A549 (cell line): ENCODE data around the gene PLCH1. TPM values are rescaled to one million over a fixed set of nuclear protein-coding genes. Genes with fewer than 3 reads are reported as not detected.

ENCODE experiments used
- ATAC-seq, 2 experiments: fragments of 200-7000 bp in 1 of 2; fragments of >200 bp in 1 of 2; cut with Nextera tagmentation in 1 of 2; cut with Tn5 transposase in 1 of 2; 3 replicates each; pipeline versions ENCODE4 v1.8.0 to v1.9.1; 2018 to 2020; ENCODE audit warnings: mild to moderate bottlenecking in 1 of 2, moderate library complexity in 1 of 2
- CTCF ChIA-PET: fragments of 300-600 bp; sonication (Branson Sonifier 250); formaldehyde crosslinking; extraction: SDS; loops from one replicate; lab custom pipeline; 2021; ENCODE audit warnings: antibody characterized with exemption, inconsistent platforms; lab: Yijun Ruan, JAX
- POLR2A ChIA-PET: fragments of 350-600 bp; formaldehyde crosslinking; extraction: SDS; loops from one replicate; lab custom pipeline; 2021; ENCODE audit warnings: antibody characterized with exemption, inconsistent platforms; lab: Yijun Ruan, JAX
- DNase-seq, 2 experiments: peaks; one replicate each; pipeline versions ENCODE4 v3.0.0 to v3.0.0-alpha.2; 2011 to 2016; ENCODE audit warnings: low read depth in 1 of 2, low spot score in 1 of 2
- FAIRE-seq: peaks from 2 replicates; lab custom pipeline; 2011; peaks lifted over from hg19 to GRCh38; lab: Jason Lieb, UNC
- H3K27ac ChIP-seq, 2 experiments: fragments of >200 bp; sonication (Bioruptor Twin); formaldehyde crosslinking; 3 replicates each; pipeline ENCODE4 v1.5.1; 2016 to 2017
- H3K4me1 ChIP-seq: fragments of >200 bp; sonication (Bioruptor Twin); formaldehyde crosslinking; 3 replicates; pipeline ENCODE4 v1.6.1; 2016
- H3K4me2 ChIP-seq: fragments of >200 bp; sonication (Bioruptor Twin); formaldehyde crosslinking; 3 replicates; pipeline ENCODE4 v1.6.1; 2016
- H3K4me3 ChIP-seq: fragments of >200 bp; sonication (Bioruptor Twin); formaldehyde crosslinking; 3 replicates; pipeline ENCODE4 v1.5.1; 2016
- H3K9me3 ChIP-seq: fragments of >200 bp; sonication (Bioruptor Twin); formaldehyde crosslinking; 3 replicates; pipeline ENCODE4 v1.6.1; 2016
- BCL3 ChIP-seq: fragments of >200 bp; sonication (Bioruptor Twin); formaldehyde crosslinking; IDR thresholded peaks from 3 replicates; pipeline ENCODE4 v1.6.1; 2016
- CHD2 ChIP-seq: fragments of 150-350 bp; IDR thresholded peaks from 2 replicates; pipeline ENCODE4 v1.6.1; 2014; ENCODE audit warnings: low read length; ENCODE audit not compliant: partially characterized antibody
- CHD4 ChIP-seq: fragments of 200-600 bp; sonication (generic); IDR thresholded peaks from 2 replicates; pipeline ENCODE4 v1.6.1; 2016; ENCODE audit warnings: antibody characterized with exemption, mild to moderate bottlenecking, borderline replicate concordance
- EHF ChIP-seq: fragments of 250-450 bp; sonication (Bioruptor Pico); IDR thresholded peaks from 2 replicates; pipeline ENCODE4 v1.5.0; 2020; ENCODE audit warnings: mild to moderate bottlenecking
- ELK1 ChIP-seq: fragments of 150-350 bp; IDR thresholded peaks from 2 replicates; pipeline ENCODE4 v1.6.1; 2014; ENCODE audit warnings: low read depth, mild to moderate bottlenecking, low read length
- ESRRA ChIP-seq: fragments of 150-350 bp; IDR thresholded peaks from 2 replicates; pipeline ENCODE4 v1.6.1; 2014; ENCODE audit warnings: mild to moderate bottlenecking, low read length, borderline replicate concordance
- FOSB ChIP-seq: fragments of 250-450 bp; sonication (Bioruptor Pico); IDR thresholded peaks from 2 replicates; pipeline ENCODE4 v1.5.0; 2020; ENCODE audit warnings: mild to moderate bottlenecking, moderate library complexity
- FOSL2 ChIP-seq, 2 experiments: fragments of 450-650 bp in 1 of 2; fragments of >200 bp in 1 of 2; sonication (Bioruptor Twin) in 1 of 2; formaldehyde crosslinking; IDR thresholded peaks; 2 replicates each; pipeline versions ENCODE4 v1.5.0 to v1.6.1; 2016 to 2020; ENCODE audit warnings: mild to moderate bottlenecking in 1 of 2, moderate library complexity in 1 of 2
- JUN ChIP-seq, 2 experiments: fragments of >200 bp; sonication (Bioruptor Twin); formaldehyde crosslinking; IDR thresholded peaks; 2 replicates in 1 of 2; 3 replicates in 1 of 2; pipeline ENCODE4 v1.6.1; 2016 to 2017
- KDM1A ChIP-seq: fragments of 200-600 bp; sonication (generic); IDR thresholded peaks from 2 replicates; pipeline ENCODE4 v1.6.1; 2016; ENCODE audit warnings: low read depth, mild to moderate bottlenecking
- KDM5A ChIP-seq: fragments of 200-600 bp; sonication (generic); IDR thresholded peaks from 2 replicates; pipeline ENCODE4 v1.6.1; 2016; ENCODE audit warnings: antibody characterized with exemption, mild to moderate bottlenecking
- NR3C1 ChIP-seq: fragments of >200 bp; sonication (Bioruptor Twin); formaldehyde crosslinking; IDR thresholded peaks from 3 replicates; pipeline ENCODE4 v1.6.1; 2017
- POLR2A ChIP-seq: IDR thresholded peaks from 2 replicates; pipeline ENCODE4 v1.6.1; 2012; ENCODE audit warnings: mild to moderate bottlenecking, low read length
- POLR2AphosphoS2 ChIP-seq: conservative IDR thresholded peaks from 2 replicates; pipeline ENCODE4 v1.6.1; 2012; ENCODE audit warnings: low read length, improper control_type of control experiment, inconsistent platforms
- REST ChIP-seq: fragments of 200-600 bp; sonication (generic); IDR thresholded peaks from 2 replicates; pipeline ENCODE4 v1.6.1; 2016; ENCODE audit warnings: antibody characterized with exemption, mild to moderate bottlenecking, moderate library complexity
- RNF2 ChIP-seq: fragments of 200-600 bp; sonication (generic); IDR thresholded peaks from 2 replicates; pipeline ENCODE4 v1.6.1; 2016; ENCODE audit warnings: low read depth, mild to moderate bottlenecking, antibody characterized with exemption, moderate library complexity, borderline replicate concordance
- SREBF2 ChIP-seq: fragments of 450-650 bp; IDR thresholded peaks from 2 replicates; pipeline ENCODE4 v1.6.1; 2014; ENCODE audit warnings: mild to moderate bottlenecking, moderate library complexity
- TFCP2L1 ChIP-seq: fragments of 250-450 bp; sonication (Bioruptor Pico); IDR thresholded peaks from 2 replicates; pipeline ENCODE4 v1.5.0; 2021; ENCODE audit warnings: mild to moderate bottlenecking
- ZC3H11A ChIP-seq: fragments of 450-650 bp; IDR thresholded peaks from 2 replicates; pipeline ENCODE4 v1.6.1; 2014; ENCODE audit warnings: antibody characterized with exemption, mild to moderate bottlenecking
- ZSCAN20 ChIP-seq: fragments of 250-450 bp; sonication (Bioruptor Pico); IDR thresholded peaks from 2 replicates; pipeline ENCODE4 v1.8.0; 2022; ENCODE audit warnings: mild to moderate bottlenecking, moderate library complexity
- WGBS: methylation state at CpG from one replicate; pipeline ENCODE4 v1.1.6; 2017; ENCODE audit errors: missing lambda C conversion rate; 5-methylcytosine and 5-hydroxymethylcytosine counted together
- polyA plus RNA-seq, 4 experiments: library from polyadenylated mRNA; depleted of rRNA in 3 of 4; stranded (reverse); fragments of >200 nt; fragmentation: RNase III in 1 of 4; extraction: RNeasy Plus Mini Kit Qiagen cat#74134 plus additional on column Dnase treatment in 1 of 4; gene quantifications; 2 replicates in 3 of 4; 3 replicates in 1 of 4; pipeline ENCODE4 v1.2.3, GENCODE V29; 2011 to 2017
- TF ChIP-seq, protein P1 (sequence below): IDR thresholded peaks from 2 replicates; pipeline ENCODE4 v1.6.1; 2012
- TF ChIP-seq, protein P2 (sequence below): fragments of >200 bp; sonication (Bioruptor Twin); formaldehyde crosslinking; IDR thresholded peaks from 3 replicates; pipeline ENCODE4 v1.5.1; 2016

The PLCH1 gene
- polyA plus RNA-seq, 2 of the 4 experiments (the other 2 are of a cell fraction), result 2.1 to 11.1 TPM

DNA sequence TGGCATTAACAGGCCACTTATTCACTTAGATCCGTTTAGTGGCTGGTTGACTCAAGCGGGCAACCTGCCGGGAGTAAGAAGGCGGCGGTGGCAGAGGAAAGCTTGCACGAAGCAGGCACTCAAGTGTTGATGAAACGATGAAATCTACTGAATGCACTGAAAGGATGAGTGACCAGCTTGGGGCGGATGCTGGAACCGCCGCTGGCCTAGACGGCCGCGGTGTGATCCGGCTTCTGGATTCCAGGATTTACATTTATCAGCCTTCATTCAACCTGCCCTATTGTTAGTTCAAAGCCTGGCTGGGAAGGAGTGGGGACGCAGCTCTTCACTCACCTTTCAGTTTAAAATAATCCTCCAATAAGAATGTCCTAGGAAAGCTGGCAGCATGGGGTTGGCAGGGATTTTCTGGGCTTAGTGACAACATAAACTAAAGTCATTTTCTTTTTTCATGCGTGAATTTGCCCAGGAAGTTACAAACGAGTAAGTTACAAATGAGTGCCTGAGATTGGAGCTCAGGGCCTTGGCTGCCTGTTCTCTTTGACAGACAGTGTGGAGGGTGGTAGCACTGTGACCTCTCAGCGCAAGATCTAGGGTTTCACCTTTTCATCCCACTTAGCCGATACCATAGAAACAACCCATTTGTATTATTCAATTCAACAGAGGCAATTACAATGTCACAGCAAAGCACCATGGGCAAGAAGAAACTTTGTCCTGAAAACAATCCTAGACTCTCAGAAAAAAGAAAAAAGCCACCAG is 1.1 kb upstream of the PLCH1 start:
- WGBS, result 16% methylated on average over 19 of the region's 19 CpGs
- Histone ChIP-seq H3K4me2 (peak overlapping the region; percentile 91), H3K9me3 (no peaks in the 10 kb centered on the region), H3K4me3 (peak overlapping the region; percentile 63), H3K27ac (peak overlapping the region; percentile 34 to 69; a peak in 3 of 6 replicates), H3K4me1 (peaks cover 48% of the 10 kb centered on the region)
- ChIA-PET CTCF (interaction anchor here (2.3 kb wide), 1 partner anchor 60 kb away, joined by 7 read pairs; the partner anchor contains the start of gene C3orf33), POLR2A (interaction anchor here (0.7 to 2.1 kb wide), 2 partner anchors 22 to 60 kb away, joined by 3 to 7 read pairs; partner anchors contain the start of gene C3orf33)
- FAIRE-seq (no peak), DNase-seq (peak; percentile 68), ATAC-seq (peak; percentile 35 to 59; a peak in 5 of 6 replicates)
- TF ChIP-seq, protein P1, sequence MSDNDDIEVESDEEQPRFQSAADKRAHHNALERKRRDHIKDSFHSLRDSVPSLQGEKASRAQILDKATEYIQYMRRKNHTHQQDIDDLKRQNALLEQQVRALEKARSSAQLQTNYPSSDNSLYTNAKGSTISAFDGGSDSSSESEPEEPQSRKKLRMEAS, result peak; percentile 23; the same call in 1 of the 2 replicates
- no peak for TF ChIP-seq RNF2

DNA sequence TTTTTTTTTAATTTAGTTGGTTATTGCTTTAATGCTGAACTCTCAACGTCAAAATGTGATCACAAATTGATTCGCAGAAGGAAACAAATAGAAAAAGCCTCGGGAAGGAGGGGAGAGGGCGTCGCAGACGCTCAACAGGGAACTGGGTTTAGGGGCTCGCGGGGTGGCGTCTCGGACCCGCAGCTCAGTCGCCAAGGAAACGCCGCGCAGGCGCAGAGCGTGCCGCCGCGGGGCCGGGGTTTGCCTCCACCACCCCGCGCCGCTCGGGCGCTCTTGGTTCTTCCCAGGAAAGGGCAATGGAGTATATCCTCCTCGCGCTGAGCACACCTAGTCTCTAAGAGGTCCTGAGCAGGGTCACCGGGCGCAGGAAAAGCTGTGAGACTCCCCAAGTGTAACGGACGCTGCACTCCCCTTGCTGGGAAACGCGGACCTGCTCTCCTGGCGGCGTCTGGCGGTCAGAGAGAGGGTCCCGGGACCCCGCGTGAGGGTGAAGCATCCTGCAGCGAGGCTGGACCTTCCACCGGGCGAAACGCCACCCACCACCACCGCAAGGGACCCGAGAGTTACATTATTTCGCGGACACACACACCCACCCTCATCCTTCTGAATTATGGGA is 753 bp downstream of the PLCH1 start:
- peak overlapping the region; percentile 91 for H3K4me2 ChIP-seq
- DNase-seq (peak; percentile 69 to 86), FAIRE-seq (no peak), ATAC-seq (peak; percentile 67 to 82)
- H3K4me1 ChIP-seq, result peaks cover 52% of the 10 kb centered on the region
- peak overlapping the region; percentile 63 for H3K4me3 ChIP-seq
- ChIA-PET CTCF (interaction anchor here (0.6 to 1.9 kb wide), 4 partner anchors 8 to 392 kb away, joined by 3 to 8 read pairs (median 3); partner anchors contain the start of gene C3orf33), POLR2A (interaction anchor here (1.0 to 2.1 kb wide), 2 partner anchors 62 kb away, joined by 4 to 7 read pairs; partner anchors contain the start of gene C3orf33)
- H3K9me3 ChIP-seq, result no peaks in the 10 kb centered on the region
- H3K27ac ChIP-seq, result peak overlapping the region; percentile 69 to 90
- TF ChIP-seq CHD4 (peak; percentile 60; the same call in 1 of the 2 replicates), KDM5A (no peak), BCL3 (peak; percentile 36; the same call in 1 of the 3 replicates), EHF (CRISPR knock-in tag) (no peak), POLR2A (peak; percentile 54), REST (no peak), POLR2AphosphoS2 (no peak), CHD2 (no peak), JUN (IDR thresholded peaks at IDR 0.05) (no peak), TFCP2L1 (CRISPR knock-in tag) (0 out of 2 replicates have a peak, but pooled peaks have one; percentile 13), SREBF2 (no peak), ELK1 (no peak), FOSL2 (IDR thresholded peaks at IDR 0.05) (no peak), FOSL2 (CRISPR knock-in tag; IDR thresholded peaks at IDR 0.05) (no peak), ESRRA (no peak), NR3C1 (no peak), KDM1A (no peak), ZC3H11A (no peak), FOSB (no peak), ZSCAN20 (CRISPR knock-in tag) (no peak)
- TF ChIP-seq, protein P2, sequence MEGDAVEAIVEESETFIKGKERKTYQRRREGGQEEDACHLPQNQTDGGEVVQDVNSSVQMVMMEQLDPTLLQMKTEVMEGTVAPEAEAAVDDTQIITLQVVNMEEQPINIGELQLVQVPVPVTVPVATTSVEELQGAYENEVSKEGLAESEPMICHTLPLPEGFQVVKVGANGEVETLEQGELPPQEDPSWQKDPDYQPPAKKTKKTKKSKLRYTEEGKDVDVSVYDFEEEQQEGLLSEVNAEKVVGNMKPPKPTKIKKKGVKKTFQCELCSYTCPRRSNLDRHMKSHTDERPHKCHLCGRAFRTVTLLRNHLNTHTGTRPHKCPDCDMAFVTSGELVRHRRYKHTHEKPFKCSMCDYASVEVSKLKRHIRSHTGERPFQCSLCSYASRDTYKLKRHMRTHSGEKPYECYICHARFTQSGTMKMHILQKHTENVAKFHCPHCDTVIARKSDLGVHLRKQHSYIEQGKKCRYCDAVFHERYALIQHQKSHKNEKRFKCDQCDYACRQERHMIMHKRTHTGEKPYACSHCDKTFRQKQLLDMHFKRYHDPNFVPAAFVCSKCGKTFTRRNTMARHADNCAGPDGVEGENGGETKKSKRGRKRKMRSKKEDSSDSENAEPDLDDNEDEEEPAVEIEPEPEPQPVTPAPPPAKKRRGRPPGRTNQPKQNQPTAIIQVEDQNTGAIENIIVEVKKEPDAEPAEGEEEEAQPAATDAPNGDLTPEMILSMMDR, result no peak
- TF ChIP-seq, protein P1, result peak; percentile 27; the same call in 1 of the 2 replicates
- under 1% methylated on average over 35 of the region's 48 CpGs for WGBS
